Stimulated activated CD8-positive, alpha-beta memory T cell treated with anti-CD3 and anti-CD28 coated beads, Interleukin-12 subunit alpha, Interleukin-12 subunit beta, amount 100 ng/mL, for 24 hours (primary cell): Measurements from ENCODE around the gene ZNF718.
"Not testable (repeated sequence)": the region's sequence is repeated elsewhere in the genome, so short reads cannot be mapped to it uniquely, and the experiment has no call there.

Experiments used
- DNase-seq: peaks from one replicate; pipeline ENCODE4 v3.0.0-alpha.2; 2020; ENCODE audit errors: extremely low read depth

ZNF718 gene

GRCh38 chr4:161496-162284 lies 37.4 kb downstream of the ZNF718 start:
- DNase-seq = no peak

GRCh38 chr4:169640-170039 lies 45.3 kb downstream of the ZNF718 start:
- DNase-seq = not testable (repeated sequence)

GRCh38 chr4:171318-171717 lies 47.0 kb downstream of the ZNF718 start:
- DNase-seq = not testable (repeated sequence)

GRCh38 chr4:173666-174314 lies 49.5 kb downstream of the ZNF718 start:
- DNase-seq = no peak

GRCh38 chr4:175986-176385 lies 51.7 kb downstream of the ZNF718 start:
- no peak for DNase-seq

GRCh38 chr4:176995-177394 lies 52.7 kb downstream of the ZNF718 start:
- DNase-seq = no peak

GRCh38 chr4:182225-182624 lies 57.9 kb downstream of the ZNF718 start:
- not testable (repeated sequence) for DNase-seq

- no peak for DNase-seq
Observed at GRCh38 chr4:188091-188490, 63.8 kb downstream of the ZNF718 start.

- not testable (repeated sequence) for DNase-seq
Observed at GRCh38 chr4:195159-195558, 70.9 kb downstream of the ZNF718 start.

- no peak for DNase-seq
Observed at GRCh38 chr4:200936-201335, 76.6 kb downstream of the ZNF718 start.

GRCh38 chr4:202822-203221 lies 78.5 kb downstream of the ZNF718 start:
- DNase-seq = not testable (repeated sequence)

- DNase-seq = no peak
Observed at GRCh38 chr4:205097-205756, 80.9 kb downstream of the ZNF718 start.

GRCh38 chr4:206054-206453 lies 81.8 kb downstream of the ZNF718 start:
- no peak for DNase-seq

GRCh38 chr4:208416-209096 lies 84.3 kb downstream of the ZNF718 start:
- DNase-seq = not testable (repeated sequence)

GRCh38 chr4:211033-211511 lies 86.8 kb downstream of the ZNF718 start:
- no peak for DNase-seq

- DNase-seq = no peak
Observed at GRCh38 chr4:212438-213188, 88.3 kb downstream of the ZNF718 start.

- not testable (repeated sequence) for DNase-seq
Observed at GRCh38 chr4:213189-213535, 88.9 kb downstream of the ZNF718 start.
